ENCODE data around the gene PSMG3.

The PSMG3 gene, protein sequence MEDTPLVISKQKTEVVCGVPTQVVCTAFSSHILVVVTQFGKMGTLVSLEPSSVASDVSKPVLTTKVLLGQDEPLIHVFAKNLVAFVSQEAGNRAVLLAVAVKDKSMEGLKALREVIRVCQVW

GRCh38 chr7:1569833-1570632 lies at the start of gene PSMG3:
Gene PSMG3, minus strand, starts transcription at chr7:1570032. Its CDS starts 693 bp downstream, at chr7:1569339.
- DNase-seq (ENCODE audit: low read depth in 2 of 2), result peak; percentile 71 to 78

DNA sequence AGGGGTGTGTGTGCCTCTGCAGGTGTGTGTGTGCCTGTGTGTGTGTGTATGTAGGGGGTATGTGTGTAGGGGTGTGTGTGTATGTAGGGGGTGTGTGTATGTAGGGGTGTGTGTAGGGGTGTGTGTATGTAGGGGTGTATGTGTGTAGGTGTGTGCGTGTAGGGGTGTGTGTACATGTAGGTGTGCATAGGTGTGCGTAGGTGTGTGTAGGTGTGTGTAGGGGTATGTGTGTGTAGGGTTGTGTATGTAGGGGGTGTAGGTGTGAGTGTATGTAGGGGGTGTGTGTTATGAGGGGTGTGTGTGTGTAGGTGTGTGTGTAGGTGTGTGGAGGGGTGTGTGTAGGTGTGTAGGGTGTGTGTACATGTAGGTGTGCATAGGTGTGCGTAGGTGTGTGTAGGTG lies 48.6 kb upstream of the PSMG3 start:
- DNase-seq (ENCODE audit: low read depth in 2 of 2), result no peak

- no peak for DNase-seq (ENCODE audit: low read depth in 2 of 2)
Observed at GRCh38 chr7:1617957-1618356, 48.1 kb upstream of the PSMG3 start.

DNA sequence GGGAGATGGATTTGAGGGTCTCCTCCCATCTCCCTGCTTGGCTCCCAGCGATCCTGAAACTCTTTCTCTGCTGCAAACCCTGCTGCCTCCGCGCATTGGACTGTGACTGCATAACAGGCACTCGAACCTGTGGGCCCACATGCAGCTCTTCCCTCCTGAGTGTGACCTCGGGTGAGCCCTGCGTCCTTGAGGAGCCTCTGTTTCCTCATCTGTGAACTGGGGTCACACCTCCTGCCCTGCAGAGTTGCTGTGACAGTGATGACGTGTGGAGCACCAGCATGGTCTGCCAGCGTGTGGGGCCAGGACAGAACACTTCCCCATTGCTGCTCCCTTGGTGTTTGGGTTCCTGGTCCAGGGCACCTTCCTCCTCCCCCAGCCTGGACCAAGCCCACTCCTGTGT lies 46.9 kb upstream of the PSMG3 start:
- DNase-seq (ENCODE audit: low read depth in 2 of 2), result no peak

DNA sequence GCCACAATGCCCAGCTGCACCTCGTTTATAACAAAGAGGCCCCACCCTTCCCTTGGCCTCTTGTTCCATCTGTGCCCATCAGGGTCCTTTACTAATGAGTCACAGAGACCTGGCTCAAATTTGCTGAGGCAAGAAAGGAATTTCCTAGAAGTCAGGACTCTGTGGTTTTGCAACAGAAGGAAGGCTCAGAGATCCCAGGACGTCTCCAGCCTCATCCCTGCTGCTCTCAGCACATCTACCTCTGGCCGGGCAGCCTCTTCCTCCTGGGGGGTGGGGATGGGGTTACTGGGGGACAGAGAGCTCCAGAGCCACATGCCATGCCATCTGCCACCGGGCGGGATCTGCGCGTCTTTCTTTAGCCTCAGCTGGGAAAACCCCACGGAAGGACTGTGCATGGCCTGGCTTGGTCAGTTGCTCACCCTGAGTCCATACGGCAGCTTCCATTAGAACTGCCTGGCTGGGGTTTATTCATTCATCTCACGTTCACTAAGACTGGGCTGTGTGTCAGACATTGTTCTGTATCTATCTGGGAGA lies 41.9 kb upstream of the PSMG3 start:
- no peak for DNase-seq (ENCODE audit: low read depth in 2 of 2)

GRCh38 chr7:1610678-1611302 lies 41.0 kb upstream of the PSMG3 start:
- DNase-seq (ENCODE audit: low read depth in 2 of 2), result no peak

GRCh38 chr7:1610013-1610677 lies 40.3 kb upstream of the PSMG3 start:
- DNase-seq (ENCODE audit: low read depth in 2 of 2), result no peak

- DNase-seq (ENCODE audit: low read depth in 2 of 2), result no peak
Observed at GRCh38 chr7:1609023-1609422, 39.2 kb upstream of the PSMG3 start.

- DNase-seq (ENCODE audit: low read depth in 2 of 2), result no peak
Observed at GRCh38 chr7:1608318-1608717, 38.5 kb upstream of the PSMG3 start.

GRCh38 chr7:1607696-1608095 lies 37.9 kb upstream of the PSMG3 start:
- DNase-seq (ENCODE audit: low read depth in 2 of 2), result no peak

DNA sequence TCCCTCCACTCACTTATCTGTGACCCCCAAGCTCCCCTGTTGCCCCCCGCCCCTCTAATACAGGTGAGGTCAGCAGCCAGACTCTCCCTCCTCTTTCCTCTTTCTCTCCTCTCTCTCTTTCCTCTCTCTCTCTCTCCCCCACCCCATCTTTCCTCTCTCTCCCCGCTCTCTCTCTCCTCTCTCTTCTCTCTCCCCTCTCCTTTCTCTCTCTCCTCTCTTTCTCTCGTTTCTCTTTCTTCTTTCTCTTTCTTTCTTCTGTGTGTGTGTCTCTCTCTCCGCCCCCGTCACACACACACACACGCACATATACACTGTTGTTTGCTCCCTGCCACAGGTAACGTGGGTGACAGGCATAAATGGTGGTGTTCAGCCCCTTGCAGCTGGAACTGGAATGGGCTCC lies 37.2 kb upstream of the PSMG3 start:
- no peak for DNase-seq (ENCODE audit: low read depth in 2 of 2)

DNA sequence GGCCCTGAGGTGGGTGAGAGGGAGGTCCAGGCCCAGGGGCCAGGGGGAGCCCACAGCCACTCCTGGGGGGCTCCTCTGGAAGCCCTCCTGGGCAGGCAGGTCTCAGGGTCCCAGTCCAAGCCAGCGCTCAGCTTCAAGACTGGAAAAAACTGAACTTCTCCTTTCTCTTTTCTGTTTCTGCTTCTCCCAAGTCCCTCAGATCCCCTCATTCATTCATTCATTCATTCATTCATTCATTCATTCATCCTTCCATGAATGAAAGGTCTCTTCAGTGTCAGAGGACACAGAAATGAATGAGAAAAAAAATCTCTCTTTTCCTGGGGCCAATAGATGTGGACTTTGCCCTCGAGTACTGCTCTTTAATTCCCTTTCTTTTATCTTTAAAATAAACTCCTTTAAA lies 34.6 kb upstream of the PSMG3 start:
- DNase-seq (ENCODE audit: low read depth in 2 of 2), result no peak

- DNase-seq (ENCODE audit: low read depth in 2 of 2), result no peak
Observed at GRCh38 chr7:1603346-1604225, 33.8 kb upstream of the PSMG3 start.

GRCh38 chr7:1602386-1602785 lies 32.6 kb upstream of the PSMG3 start:
- DNase-seq (ENCODE audit: low read depth in 2 of 2), result no peak

- no peak for DNase-seq (ENCODE audit: low read depth in 2 of 2)
Observed at GRCh38 chr7:1601956-1602355, 32.1 kb upstream of the PSMG3 start.

GRCh38 chr7:1599640-1600395 lies 30.0 kb upstream of the PSMG3 start:
- DNase-seq (ENCODE audit: low read depth in 2 of 2), result no peak

DNA sequence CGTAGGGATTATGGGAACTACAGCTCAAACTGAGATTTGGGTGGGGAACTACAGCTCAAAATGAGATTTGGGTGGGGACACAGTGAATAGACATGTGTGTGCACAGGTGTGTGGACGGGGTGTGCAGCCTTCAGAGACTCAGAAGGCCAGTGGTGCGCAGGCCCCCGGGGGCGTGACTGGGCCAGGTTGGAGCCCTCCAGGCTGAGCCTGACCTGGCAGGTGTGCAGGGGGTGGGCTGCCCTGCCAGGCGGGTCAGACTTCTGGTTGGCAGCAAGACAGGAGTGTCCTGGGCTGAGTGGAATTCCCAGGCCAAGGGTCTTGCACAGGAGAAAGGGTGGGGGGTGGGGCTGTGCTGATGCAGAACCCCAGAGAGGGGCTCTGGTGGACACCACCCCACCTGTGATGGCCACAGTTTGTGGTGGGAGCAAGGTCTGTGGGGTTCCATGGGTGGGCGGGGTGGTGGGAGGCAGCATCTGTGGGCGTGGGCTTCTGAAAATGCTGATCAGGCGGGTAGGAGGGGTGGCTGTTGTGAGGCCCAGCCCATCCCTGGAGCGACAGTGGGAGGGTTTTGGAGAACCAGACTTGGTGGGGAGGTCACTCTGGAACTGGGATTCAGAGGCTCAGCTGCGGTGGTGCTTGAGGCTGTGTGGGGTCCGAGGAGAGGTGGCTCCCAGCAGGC lies 29.3 kb upstream of the PSMG3 start:
- DNase-seq (ENCODE audit: low read depth in 2 of 2), result no peak

GRCh38 chr7:1598286-1598685 lies 28.5 kb upstream of the PSMG3 start:
- DNase-seq (ENCODE audit: low read depth in 2 of 2), result no peak

DNA sequence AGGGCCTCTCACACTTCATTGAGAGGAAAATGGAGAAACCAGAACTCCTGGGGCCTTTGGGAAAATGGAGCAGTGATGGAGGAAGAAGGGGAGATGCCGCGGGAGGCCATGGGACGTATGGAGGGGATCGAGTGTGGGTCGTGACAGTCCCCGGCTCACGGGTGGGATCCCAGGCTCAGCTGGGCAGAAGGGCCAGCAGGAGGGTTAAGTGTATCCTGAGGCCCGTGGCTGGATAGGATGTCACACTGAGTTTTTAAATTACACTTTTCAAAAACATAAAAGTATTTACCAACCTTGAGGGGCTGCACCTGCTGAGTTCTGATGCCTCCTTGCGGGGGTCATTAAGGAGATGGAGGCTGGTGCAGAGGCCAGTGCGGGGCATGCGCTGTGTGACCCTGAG lies 28.0 kb upstream of the PSMG3 start:
- no peak for DNase-seq (ENCODE audit: low read depth in 2 of 2)

All from stimulated activated CD8-positive, alpha-beta memory T cell treated with anti-CD3 and anti-CD28 coated beads, Interleukin-7, amount 100 ng/mL, for 1 hour (primary cell).